ENCODE measurements around the gene DUSP18.
"Not testable (repeated sequence)": the region's sequence is repeated elsewhere in the genome, so short reads cannot be mapped to it uniquely, and the experiment has no call there.

The DUSP18 gene

GRCh38 chr22:30667494-30668385 is at the start of gene DUSP18:
DUSP18 (minus strand) TSS chr22:30667875; CDS start chr22:30664003, 3,872 bp downstream.
- peak; percentile 96 for DNase-seq

- DNase-seq, result no peak
Observed at GRCh38 chr22:30714062-30714461, 46.4 kb upstream of the DUSP18 start.

- no peak for DNase-seq
Observed at GRCh38 chr22:30712094-30712493, 44.4 kb upstream of the DUSP18 start.

- peak; percentile 67 for DNase-seq
Observed at GRCh38 chr22:30709980-30710379, 42.3 kb upstream of the DUSP18 start.

- DNase-seq, result peak; percentile 28
Observed at GRCh38 chr22:30705710-30706651, 38.3 kb upstream of the DUSP18 start.

GRCh38 chr22:30704978-30705377 is 37.3 kb upstream of the DUSP18 start:
- DNase-seq, result no peak

GRCh38 chr22:30702856-30703255 is 35.2 kb upstream of the DUSP18 start:
- DNase-seq, result no peak

GRCh38 chr22:30701872-30702271 is 34.2 kb upstream of the DUSP18 start:
- DNase-seq, result no peak

- no peak for DNase-seq
Observed at GRCh38 chr22:30697975-30698374, 30.3 kb upstream of the DUSP18 start.

GRCh38 chr22:30695871-30696655 is 28.4 kb upstream of the DUSP18 start:
- no peak for DNase-seq

- DNase-seq, result no peak
Observed at GRCh38 chr22:30695351-30695851, 27.7 kb upstream of the DUSP18 start.

- DNase-seq, result peak; percentile 36
Observed at GRCh38 chr22:30694640-30695350, 27.1 kb upstream of the DUSP18 start, which contains the start of gene OSBP2. OSBP2 (plus strand) TSS chr22:30694874; CDS start chr22:30694910, 36 bp downstream.

- DNase-seq, result peak; percentile 65
Observed at GRCh38 chr22:30694171-30694639, 26.5 kb upstream of the DUSP18 start.

- no peak for DNase-seq
Observed at GRCh38 chr22:30691204-30691603, 23.5 kb upstream of the DUSP18 start.

- no peak for DNase-seq
Observed at GRCh38 chr22:30689622-30690021, 21.9 kb upstream of the DUSP18 start.

- DNase-seq, result no peak
Observed at GRCh38 chr22:30687358-30687757, 19.7 kb upstream of the DUSP18 start.

- no peak for DNase-seq
Observed at GRCh38 chr22:30685178-30685577, 17.5 kb upstream of the DUSP18 start.

- DNase-seq, result no peak
Observed at GRCh38 chr22:30681831-30682230, 14.2 kb upstream of the DUSP18 start.

- no peak for DNase-seq
Observed at GRCh38 chr22:30680991-30681770, 13.5 kb upstream of the DUSP18 start.

- not testable (repeated sequence) for DNase-seq
Observed at GRCh38 chr22:30679895-30680690, 12.4 kb upstream of the DUSP18 start.
